Stromal cell of bone marrow (primary cell): ENCODE data around the gene CLCNKA.
"Not testable (repeated sequence)": the region's sequence is repeated elsewhere in the genome, so short reads cannot be mapped to it uniquely, and the experiment has no call there.

Source experiments
- DNase-seq: peaks from one replicate; pipeline ENCODE4 v3.0.0-alpha.2; 2012; ENCODE audit warnings: low read depth

Gene CLCNKA

DNA sequence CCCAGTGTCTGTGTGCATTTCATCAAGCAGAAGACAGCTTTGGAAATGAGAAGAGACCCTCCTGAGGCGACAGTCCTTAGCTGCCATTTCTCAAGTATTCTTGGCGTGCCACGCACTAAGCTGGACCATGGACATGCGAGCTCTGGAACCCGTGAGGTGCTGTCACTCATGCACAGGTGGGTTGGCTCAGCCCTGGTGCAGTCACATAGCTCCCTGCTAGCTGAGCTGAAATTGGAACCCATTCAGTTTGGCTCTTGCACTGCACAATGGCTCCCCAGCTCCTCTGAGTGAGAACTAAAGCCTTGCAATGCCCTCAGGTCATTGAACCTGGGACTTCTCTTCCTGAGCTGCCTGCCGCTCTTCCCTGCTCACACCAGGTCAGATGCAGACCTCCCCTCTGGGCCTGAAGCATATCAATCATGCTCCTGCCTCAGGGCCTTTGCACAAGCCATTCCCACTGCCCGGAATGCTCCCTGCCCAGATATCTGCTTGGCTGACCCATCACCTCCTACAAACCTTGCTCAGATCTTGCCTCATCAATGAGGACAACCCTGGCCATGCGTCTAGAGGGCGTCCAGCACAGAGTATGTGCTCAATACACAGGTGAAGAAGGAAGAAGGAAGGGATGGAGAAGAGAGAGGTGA is 24.1 kb upstream of the CLCNKA start:
- DNase-seq: no peak

GRCh38 chr1:15998929-15999328 is 22.9 kb upstream of the CLCNKA start:
- DNase-seq: no peak

GRCh38 chr1:16001274-16001673 is 20.6 kb upstream of the CLCNKA start:
- DNase-seq: not testable (repeated sequence)

DNA sequence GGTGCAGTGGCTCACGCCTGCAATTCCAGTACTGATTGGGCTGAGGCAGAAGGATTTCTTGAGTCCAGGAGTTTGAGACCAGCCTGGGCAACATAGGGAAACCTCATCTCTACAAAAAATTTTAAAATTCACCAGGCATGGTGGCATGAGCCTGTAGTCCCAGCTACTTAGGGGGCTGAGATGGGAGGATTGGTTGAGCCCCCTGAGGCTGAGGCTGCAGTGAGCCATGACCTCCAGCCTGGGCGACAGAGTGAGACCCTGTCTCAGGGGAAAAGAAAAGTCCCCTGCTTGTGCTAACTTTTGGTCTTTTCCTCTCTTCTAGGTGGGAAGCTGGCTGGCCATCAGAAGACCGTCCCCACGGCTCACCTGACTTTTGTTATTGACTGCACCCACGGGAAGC is 16.2 kb upstream of the CLCNKA start:
- DNase-seq: no peak

GRCh38 chr1:16006010-16006409 is 15.8 kb upstream of the CLCNKA start:
- no peak for DNase-seq

DNA sequence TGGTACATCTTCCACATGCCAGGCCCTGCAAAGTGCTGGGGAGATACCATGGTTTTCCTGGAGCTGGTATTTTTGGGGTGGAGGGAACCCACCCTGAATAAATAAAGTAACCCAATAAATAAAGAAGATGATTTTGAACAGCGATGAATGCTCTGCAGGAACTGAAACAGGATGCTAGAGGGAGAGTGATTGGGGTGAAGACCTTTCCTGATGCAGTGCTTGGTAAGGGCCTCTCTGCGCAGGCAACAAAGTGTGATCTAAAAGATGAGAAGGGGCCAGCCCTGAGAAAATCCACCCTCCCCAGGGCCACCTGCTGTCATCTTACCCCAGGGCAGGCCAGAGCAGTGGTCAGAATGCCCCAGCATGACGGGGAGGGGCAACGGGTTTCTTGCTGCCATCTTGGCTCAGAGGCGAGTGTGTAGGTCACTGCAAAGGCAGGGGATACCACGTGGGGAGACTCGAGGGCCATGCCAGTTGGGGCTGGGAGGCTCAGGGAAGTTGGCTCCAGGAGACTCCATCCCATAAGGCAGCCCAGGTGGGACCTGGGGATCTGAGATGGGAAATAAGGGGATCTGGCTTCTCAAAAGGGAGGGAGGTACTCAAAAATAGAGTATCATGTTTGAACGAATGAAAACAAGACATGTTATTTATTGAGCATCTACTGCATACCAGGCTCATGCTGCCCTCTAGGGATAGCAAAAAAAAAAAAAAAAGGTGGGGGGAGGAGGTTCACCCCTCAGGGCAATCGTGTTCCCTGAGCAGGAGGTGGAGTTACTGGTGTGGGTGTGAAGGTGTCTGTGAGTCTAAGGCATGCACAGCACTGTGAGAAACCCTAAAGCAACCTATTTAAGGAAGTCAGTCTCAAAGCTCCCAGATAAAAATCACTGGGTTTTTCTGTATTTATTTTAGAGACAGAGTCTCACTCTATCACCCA is 15.0 kb upstream of the CLCNKA start:
- no peak for DNase-seq

- no peak for DNase-seq
These were observed 14.0 kb upstream of the CLCNKA start for GRCh38 chr1:16007671-16008341.

DNA sequence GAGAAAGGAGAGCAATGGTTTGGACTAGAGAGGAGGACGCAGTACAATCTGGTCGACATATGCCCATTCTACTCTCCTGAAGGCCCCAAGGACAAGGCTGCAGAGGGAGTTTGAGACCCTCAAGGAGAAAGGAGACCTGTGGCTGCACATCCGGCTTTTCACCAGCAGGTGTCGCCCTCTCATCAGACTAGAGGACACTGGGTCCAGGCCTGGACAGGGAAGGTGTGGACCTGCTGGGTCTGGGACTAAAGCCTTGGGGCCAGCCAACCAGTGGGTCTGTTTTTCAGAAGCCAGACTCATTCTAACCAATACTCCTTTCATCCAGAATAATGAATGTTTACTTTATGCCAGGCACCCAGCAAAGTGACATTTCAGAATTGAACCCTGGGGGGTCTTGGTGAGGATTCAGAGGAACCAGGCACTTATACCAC is 12.8 kb upstream of the CLCNKA start:
- DNase-seq: peak; percentile 33

- no peak for DNase-seq
These were observed 12.2 kb upstream of the CLCNKA start for GRCh38 chr1:16009678-16010077.

GRCh38 chr1:16010837-16011236 is 11.0 kb upstream of the CLCNKA start:
- DNase-seq: no peak

DNA sequence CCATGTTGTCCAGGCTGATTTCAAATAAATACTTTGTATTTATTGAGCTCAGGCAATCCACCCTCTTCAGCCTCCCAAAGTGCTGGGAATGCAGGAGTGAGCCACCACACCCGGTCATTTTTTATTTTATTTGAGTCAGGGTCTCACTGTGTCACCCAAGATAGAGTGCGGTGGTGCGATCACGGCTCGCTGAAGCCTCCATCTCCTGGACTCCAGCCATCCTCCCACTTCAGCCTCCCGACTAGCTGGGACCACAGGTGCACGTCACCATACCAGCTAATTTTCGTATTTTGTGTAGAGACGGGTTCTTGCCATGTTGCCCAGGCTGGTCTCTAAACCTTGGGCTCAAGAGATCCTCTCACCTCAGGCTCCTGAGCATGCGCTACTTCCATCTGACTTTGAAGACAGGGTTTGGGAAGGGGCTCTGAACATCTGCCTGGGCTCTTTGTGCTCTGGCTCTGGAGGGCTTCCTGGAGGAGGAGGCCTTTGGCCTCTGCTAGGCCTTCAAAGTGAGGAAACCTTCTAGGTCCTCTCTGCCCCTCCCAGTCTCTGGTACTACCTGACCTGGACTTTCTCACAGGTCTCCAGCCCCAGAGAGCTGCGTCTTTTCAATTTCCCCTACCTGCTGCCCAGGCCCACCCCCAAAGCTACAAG is 9.8 kb upstream of the CLCNKA start:
- DNase-seq: no peak

DNA sequence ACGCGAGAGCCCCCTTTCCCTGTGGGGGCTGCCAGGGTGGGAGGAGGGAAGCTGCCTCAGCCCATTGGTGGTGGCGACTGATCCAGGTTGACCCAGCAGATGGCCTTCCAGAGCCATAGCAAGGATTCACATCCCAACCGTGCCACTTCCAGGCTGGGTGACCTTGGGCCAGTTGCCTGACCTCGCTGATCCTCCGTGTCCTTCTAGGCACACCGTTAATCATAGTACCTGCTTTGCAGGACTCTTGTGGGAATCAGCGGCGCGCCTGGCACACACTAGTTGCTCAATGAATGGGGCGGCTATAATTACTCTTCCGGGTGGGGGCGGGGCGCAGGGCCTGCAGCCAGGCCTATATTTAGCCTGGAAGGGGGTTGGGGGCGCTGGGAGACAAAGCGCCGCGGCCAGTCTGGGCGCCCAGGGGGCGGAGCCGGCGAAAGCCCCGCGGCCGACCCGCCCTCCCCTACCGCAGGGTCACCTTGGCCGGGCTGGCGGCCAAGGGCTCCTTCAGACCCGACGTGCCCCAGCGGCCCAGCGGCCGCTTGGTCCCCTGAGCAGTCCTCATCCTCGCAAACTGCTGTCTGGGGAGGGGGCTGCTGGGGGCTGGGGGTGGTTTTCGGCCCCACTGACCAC is 9.1 kb upstream of the CLCNKA start:
- DNase-seq: peak; percentile 40

DNA sequence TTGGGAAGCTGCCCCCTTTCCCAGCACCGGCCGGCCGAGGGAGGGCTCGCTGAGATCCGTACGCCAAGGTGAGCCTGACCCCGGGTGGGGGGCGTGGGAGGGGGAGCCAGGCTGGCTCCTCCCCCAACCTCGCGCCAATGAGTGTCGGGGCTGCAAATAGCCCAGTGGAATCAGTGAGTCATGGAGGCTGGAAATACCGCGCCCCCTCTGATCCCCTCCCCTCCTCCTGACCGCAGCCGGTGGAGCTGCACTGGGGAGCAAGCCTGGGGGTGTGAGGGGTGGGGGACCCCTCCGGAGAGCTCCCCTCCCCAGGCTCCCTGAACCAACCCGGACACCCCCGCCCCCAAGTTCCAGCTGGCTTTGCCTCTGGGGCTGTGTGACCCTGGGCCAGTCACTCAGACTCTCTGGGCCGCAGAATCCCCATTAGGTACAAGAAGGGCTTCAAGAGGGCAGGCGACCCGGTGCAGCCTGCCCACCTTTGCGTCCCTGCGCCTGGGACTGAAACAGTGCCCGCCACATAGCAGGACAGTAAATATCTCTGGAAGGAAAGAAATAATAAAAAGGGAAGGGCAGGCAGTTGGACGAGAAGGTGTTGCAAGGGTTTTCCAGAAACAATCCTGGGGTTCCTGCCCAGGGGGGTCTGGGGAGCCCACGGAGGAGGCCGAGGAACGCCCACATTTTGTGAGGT is 8.5 kb upstream of the CLCNKA start:
- DNase-seq: peak; percentile 68

DNA sequence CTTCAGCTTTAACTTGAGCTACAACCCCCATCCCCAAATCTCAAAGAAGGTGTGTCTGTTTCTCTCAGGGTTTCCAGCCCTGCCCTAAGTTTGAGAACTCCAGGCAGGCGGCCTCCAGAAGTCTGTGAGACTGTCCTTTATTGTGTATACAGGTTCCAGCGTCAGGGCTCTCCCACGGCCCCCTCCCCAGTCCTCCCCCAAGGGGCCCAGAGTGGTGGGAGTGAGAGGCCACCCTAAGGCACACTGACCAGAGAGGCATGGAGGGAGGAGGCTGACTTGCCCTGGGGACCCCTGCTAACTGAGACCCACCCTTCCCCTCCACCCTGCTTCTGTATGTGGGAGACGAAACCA is 8.0 kb upstream of the CLCNKA start:
- no peak for DNase-seq

DNA sequence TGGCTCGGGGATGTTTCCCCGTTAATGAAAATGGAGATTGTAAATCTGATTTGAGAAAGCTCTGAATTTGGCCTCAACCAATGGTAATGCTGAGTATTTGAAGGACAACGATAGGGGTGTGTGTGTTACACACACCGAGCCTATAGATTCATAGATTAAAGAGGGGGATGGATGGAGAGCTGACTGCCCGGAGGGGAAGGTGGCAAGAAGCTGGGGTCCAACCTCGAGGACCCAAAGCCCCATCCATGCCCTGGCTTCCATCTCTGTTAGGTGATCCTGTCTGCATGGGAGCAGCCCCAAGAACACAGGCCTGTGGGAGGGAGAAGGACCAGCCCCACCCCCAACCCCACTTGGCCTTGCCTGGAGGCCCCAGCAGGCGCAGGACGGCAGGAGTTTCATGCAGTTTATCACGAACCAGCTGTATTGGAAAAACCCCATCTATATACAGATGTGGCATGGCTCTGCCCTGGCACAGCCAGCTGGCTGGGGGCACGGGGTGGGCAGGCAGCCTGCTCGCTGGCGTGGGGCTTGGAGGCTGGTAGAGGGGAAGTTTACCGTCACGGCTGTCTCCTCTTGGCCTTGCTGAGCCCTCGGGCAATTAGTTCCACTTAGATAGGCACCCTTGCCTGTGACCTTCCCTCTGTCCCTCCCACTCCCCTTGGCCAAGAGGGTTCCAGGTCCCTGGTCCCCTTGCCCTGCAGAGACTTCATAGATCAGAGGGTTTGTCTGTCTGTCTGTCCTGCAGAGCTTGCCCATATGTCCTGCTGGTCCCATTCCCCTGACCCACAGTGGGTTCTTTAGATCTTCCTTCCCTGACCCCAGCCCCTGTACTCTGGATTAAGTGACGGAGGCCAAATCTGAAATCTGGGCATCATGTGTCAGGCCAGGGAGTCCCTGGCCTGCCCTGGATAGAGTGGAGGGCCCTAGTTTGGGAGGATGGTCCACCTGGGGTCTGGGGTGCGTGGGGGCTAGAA is 7.0 kb upstream of the CLCNKA start:
- DNase-seq: no peak

DNA sequence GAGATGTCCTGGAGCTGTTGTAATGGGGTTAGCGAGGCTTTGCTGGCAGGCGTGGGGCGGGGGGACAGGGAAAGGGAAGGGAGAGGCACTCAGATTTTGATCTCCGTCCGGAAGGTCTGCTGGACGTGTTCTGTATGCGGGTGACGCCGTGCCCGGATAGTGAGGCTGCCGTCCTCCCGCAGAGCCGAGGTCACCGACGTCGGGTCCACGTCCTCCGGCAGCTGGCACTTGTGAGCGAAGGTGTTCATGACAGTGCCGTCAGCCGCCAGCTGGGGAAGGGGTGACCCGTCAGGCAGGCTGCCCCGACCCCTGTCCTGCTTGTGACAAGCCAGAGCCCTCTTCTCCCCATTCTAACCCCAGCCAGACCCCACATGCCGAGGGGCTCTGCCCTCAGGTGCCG is 6.3 kb upstream of the CLCNKA start:
- DNase-seq: no peak

GRCh38 chr1:16015960-16016901 is 5.6 kb upstream of the CLCNKA start:
- no peak for DNase-seq

DNA sequence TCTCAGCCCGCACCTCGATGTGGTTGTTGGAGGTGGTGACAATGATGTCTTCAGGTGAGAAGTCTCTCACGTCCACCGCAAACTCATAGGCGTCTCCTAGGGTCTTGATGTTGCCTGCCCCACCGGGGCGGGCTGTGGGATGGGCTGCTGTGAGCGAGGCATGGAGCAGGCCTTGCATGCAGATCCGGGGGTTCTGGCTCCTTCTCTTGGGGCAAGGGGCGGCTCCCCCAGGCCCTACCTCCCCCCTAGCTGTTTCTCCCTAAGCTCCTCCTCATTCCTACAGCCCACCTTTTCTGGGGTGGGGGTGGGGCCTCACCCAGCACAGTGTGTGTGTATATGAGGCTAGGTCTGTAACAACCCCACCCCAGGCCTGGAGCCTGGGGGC is 4.8 kb upstream of the CLCNKA start:
- DNase-seq: no peak
